ENCODE results near the gene ATG4D. TPM values are rescaled to one million over a fixed set of nuclear protein-coding genes. Genes with fewer than 3 reads are reported as not detected.

Gene ATG4D
- total and polyA plus RNA-seq, 11 donors = 47.3 to 83.5 (median 55.9) TPM

DNA sequence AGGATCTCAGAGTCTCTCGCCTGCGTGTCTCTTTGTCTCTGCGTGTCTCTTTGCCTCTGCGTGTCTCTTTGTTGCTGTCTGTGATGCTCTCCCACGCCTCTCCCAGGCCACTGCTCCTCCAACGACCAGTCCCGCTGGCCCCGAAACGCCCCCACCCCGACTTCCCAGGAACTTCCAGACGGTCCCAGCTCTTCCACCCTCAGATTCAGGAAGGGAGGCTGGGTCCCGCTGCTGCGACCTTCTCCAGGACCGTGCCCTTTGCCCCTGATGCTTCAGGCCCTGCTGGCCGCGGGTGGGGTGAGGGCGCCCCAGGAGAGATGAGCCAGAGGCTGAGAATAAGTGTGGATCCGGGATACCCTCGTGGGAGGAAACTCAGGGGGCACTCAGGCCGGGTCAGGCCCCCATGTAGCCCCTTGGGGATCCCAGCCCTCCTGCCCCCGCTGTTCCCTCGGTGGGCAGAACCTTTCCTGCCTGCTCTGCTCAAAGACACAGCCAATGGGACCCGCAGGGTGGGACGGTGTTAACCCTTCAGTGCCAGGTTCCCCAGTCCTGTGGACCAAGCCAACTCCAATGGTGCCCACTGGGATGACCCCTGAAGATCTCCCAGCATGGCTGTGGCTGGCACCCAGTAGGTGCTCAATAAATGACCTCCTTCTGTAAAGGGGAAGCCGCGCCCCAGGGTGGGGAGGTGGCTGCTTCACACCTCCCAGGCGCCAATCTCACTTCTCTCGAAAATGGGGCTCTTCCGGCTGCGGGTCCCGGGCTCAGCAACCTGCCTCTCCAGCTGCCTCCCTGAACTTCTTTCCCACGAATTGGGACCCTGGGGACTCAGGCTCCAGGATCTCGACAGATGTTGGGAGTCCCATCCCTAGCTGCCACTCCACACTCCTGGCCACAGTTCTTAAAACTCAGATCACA lies 25.0 kb upstream of the ATG4D start:
- ATAC-seq = peak in 1 of 4 donors; percentile 44
- Histone ChIP-seq H3K4me3 (peak overlapping the region in 5 of 12 donors; percentile 41 to 60 (median 54)), H3K9me3 (no peaks in the 10 kb centered on the region), H3K27me3 (peaks cover 23 to 66% (median 55%) of the 10 kb centered on the region in 9 donors), H3K36me3 (no peaks in the 10 kb centered on the region), H3K27ac (peak overlapping the region in 4 of 12 donors; percentile 39 to 63 (median 42)), H3K4me1 (peaks cover 0 to 37% (median 15%) of the 10 kb centered on the region in 12 donors)
- intact Hi-C loops (cut with DNase I) = no loop called here
- WGBS, 4 donors = 7 to 12% (median 11%) methylated on average over 28 to 33 of the region's 33 CpGs
- TF ChIP-seq POLR2A (IDR thresholded peaks at IDR 0.05) = no peak
- TF ChIP-seq, protein P1, sequence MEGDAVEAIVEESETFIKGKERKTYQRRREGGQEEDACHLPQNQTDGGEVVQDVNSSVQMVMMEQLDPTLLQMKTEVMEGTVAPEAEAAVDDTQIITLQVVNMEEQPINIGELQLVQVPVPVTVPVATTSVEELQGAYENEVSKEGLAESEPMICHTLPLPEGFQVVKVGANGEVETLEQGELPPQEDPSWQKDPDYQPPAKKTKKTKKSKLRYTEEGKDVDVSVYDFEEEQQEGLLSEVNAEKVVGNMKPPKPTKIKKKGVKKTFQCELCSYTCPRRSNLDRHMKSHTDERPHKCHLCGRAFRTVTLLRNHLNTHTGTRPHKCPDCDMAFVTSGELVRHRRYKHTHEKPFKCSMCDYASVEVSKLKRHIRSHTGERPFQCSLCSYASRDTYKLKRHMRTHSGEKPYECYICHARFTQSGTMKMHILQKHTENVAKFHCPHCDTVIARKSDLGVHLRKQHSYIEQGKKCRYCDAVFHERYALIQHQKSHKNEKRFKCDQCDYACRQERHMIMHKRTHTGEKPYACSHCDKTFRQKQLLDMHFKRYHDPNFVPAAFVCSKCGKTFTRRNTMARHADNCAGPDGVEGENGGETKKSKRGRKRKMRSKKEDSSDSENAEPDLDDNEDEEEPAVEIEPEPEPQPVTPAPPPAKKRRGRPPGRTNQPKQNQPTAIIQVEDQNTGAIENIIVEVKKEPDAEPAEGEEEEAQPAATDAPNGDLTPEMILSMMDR (IDR thresholded peaks at IDR 0.05) = no peak
- DNase-seq = peak in 1 of 5 donors; percentile 56

DNA sequence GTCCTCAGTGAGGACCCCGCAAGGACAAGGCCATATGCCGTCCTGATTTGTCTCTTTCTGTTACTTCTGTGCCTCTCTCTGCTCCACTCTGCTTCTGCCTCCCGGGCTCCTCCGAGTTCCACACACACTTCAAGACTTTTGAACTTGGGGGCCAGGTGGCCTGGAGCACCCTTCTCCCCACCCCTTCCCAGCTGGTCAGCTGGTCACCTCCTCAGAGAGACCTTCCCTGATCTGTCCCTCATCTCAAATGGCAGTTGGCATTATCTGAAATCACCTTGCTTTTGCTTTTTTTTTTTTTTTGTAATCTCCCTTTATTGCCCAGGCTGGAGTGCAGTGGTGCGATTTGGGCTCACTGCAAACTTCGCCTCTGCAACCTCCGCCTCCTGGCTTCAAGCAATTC lies 24.3 kb upstream of the ATG4D start:
- H3K4me3 ChIP-seq = no peak overlapping the region
- intact Hi-C loops (cut with DNase I) = no loop called here
- peaks cover 0 to 30% (median 15%) of the 10 kb centered on the region in 12 donors for H3K4me1 ChIP-seq
- 67 to 80% (median 73%) methylated on average over 7 of the region's 7 CpGs for WGBS, 4 donors
- H3K27me3 ChIP-seq = peaks cover 16 to 59% (median 48%) of the 10 kb centered on the region in 9 donors
- ATAC-seq (no peak), DNase-seq (no peak)
- no peak overlapping the region for H3K27ac ChIP-seq
- H3K36me3 ChIP-seq = no peaks in the 10 kb centered on the region
- TF ChIP-seq, protein P1 (IDR thresholded peaks at IDR 0.05) = no peak
- TF ChIP-seq POLR2A (IDR thresholded peaks at IDR 0.05) = no peak
- H3K9me3 ChIP-seq = no peaks in the 10 kb centered on the region

DNA sequence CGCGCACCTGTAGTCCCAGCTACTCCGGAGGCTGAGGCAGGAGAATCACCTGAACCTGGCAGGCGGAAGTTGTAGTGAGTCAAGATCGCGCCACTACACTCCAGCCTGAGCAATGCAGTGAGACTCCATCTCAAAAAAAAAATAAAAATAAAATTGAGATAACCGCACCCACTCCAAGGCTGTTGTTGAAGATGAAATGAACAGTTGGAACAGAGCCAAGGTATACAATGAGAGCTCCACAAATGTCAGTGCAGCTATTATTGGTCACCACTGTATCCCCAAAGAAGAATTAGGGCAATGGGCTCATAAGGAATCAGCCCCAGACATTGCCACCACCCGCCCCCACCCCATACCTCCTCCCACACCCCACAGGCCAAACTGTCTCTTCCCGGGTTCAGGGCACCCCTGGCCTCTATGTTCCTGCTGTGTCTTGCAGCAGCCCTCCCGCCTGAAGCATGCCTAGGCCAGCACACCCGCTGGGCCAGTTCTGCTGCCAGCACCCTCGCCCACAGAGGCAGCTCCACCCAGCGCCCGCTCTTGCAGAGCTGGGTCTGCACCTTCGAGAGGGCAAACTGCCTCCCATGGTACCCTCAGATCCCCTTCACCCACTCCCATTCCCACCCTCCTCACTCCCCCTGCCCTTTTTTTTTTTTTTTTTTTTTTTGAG lies 22.9 kb upstream of the ATG4D start:
- Histone ChIP-seq H3K9me3 (no peaks in the 10 kb centered on the region), H3K36me3 (no peaks in the 10 kb centered on the region), H3K4me3 (no peak overlapping the region), H3K27ac (no peak overlapping the region), H3K27me3 (peaks cover 11 to 45% (median 34%) of the 10 kb centered on the region in 9 donors), H3K4me1 (peaks cover 0 to 26% (median 15%) of the 10 kb centered on the region in 12 donors)
- intact Hi-C loops (cut with DNase I) = no loop called here
- WGBS, 4 donors = 85 to 90% (median 87%) methylated on average over 15 of the region's 15 CpGs
- ATAC-seq (no peak), DNase-seq (no peak)
- no peak for TF ChIP-seq POLR2A (IDR thresholded peaks at IDR 0.05)
- TF ChIP-seq, protein P1 (IDR thresholded peaks at IDR 0.05) = no peak
